Embryonic facial prominence (tissue), 1 donor: ENCODE data around the gene CCDC63.
A peak's percentile ranks its signal among the peaks of the same experiment; 100 is the strongest.

Source experiments
- DNase-seq: peaks from one replicate; pipeline ENCODE4 v3.0.0-alpha.2; 2016; ENCODE audit errors: extremely low spot score

CCDC63 gene

GRCh38 chr12:110846615-110847566 lies at the start of gene CCDC63:
Gene CCDC63, plus strand, starts transcription at chr12:110846987. Its CDS starts 5,968 bp downstream, at chr12:110852955.
- no peak for DNase-seq

DNA sequence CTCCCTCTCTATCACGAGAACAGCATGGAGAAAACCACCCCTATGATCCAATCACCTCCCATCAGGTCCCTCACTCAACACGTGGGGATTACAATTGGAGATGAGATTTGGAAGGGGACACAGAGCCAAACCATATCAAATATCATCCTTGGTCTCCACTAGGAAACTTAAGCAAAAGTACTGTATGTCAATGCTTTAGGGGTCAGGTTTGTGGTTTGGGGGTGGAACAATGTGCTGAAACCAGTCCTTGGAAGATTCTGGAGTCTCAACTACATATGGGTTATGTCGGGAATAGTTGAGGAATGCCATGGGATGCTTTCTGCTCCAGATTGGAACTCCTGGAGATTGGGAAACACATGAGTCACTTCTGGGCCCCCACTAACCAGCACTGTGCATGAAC lies 48.3 kb upstream of the CCDC63 start:
- DNase-seq: no peak

DNA sequence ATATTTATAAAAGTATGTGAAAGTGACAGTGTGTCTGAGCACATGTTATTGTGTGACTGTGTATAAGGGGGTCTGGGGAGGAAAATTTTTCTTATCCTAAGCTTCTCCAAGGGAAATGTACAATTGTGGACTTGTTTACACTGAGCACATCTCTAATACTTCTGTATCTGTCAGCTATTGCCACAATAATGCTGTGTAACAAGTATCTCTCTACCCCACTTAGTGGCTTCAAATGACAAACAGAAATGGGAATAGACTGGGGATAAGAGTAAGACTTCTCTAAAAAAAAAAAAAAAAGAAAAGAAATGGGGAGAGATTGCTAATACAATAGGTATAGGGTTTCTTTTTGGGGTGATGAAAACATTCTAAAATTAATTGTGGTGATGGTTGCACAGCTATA lies 44.3 kb upstream of the CCDC63 start:
- no peak for DNase-seq

DNA sequence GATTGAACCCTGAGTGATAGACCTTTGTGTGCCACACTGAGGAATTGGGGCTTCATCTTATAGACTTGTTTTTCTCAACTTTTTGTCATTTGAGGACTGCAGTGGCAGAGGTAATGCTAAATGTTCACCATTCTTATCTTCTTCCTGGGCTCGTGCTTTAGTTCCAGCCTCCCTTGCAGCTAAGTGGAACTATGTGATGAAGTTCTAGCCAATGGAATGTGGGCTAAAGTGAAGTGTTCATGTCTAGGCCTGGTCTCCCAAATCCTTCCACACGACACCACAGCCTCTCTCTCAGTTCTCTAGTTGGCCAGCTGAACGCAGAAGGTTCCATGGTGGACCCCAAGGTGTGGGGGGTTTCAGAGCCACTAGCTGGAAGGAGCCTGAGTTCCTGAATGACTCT lies 42.4 kb upstream of the CCDC63 start:
- no peak for DNase-seq

DNA sequence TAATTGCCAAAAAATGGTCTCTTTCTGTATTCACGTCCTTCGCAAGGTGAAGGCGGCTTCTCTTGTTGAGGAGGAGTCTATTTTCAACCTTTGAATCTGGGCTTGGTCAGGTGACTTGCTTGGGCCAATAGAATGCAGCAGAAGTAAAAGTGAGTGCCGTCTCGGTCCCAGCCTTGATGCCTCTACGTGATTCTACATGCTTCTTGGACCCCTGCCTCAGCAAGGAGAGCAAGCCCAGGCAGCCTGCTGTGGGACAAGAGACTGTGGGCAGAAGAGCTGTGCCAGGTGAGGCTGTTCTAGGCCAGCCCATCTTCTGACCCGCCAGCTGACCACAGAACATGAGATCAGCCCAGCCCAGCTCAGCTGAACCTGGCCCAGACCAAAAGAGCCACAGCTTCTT lies 39.1 kb upstream of the CCDC63 start:
- DNase-seq: no peak

- DNase-seq: no peak
Measured at GRCh38 chr12:110809149-110809548, 37.6 kb upstream of the CCDC63 start.

DNA sequence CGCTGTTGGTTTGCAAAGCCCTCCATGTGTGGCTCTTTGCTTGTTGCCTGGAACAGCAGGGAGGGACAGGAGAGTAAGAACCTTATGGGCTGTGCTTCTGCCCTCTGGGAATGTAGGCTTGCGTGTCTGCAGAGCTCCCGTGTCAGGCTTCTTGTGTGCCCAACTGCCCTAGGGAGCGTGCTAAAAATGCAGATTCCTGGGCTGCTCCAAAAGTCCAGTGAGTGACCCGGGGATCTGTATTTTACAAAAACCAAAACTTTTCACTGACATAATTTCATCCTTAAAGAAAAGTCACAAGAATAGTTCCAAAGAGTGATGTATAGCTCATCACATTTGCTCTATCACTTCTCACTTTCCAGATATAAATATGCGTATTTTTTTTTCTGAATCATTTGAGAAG lies 34.8 kb upstream of the CCDC63 start:
- no peak for DNase-seq

DNA sequence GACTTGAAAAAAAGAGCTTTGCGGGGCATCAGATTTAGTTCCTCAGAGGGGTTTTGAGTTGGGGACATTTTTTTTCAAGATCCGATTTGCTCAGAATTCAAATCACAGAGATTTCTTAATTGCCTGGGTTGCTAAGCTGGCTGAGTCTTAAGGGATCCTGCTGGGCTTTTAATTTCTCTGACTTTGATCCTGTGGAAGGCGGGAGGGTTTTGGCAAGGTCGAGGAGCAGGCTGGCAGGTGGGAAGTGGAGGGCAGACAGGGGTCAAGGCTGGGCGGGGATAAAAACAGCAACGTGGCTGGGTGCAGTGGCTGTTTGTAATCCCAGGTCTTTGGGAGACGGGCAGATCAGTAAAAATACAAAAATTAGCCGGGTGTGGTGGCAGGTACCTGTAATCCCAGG lies 33.5 kb upstream of the CCDC63 start:
- no peak for DNase-seq

- DNase-seq: no peak
Measured at GRCh38 chr12:110813756-110814155, 33.0 kb upstream of the CCDC63 start.

GRCh38 chr12:110816248-110816647 lies 30.5 kb upstream of the CCDC63 start:
- no peak for DNase-seq

DNA sequence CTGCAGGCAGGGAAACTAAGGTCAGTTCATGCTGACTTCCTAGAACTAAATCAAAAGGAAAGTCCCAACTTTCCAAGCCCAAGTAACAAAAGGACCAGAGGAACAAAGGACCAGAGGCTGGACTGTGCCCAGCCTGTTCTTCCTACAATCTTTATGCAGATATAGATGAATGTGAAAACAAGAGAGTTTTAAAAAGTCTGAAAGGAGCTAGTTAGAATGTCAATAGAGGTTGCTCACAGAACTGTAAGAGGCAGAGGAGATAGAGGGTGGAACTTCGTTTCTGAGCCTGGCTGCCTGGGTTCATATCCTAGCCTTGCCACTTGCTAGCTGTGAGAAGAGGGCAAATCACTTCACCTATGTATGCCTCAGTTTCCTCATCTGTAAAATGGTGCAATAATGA lies 30.0 kb upstream of the CCDC63 start:
- no peak for DNase-seq

DNA sequence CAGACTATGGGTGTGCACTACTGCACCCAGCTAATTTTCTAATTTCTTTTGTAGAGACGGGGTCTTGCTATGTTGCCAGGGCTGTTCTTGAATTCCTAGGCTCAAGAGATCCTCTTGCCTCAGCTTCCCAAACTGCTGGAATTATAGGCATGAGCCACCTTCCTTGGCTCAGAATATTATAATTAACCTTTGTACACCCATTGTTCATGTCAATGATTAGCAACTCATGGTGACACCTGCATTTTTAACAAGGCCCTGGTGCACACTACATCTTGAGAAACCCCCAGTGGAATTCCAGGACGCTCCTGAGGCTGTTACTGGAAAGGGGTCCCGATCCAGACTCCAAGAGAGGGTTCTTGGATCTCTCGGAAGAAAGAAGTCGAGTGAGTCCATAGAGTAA lies 28.3 kb upstream of the CCDC63 start:
- DNase-seq: no peak

- DNase-seq: no peak
Measured at GRCh38 chr12:110819150-110819549, 27.6 kb upstream of the CCDC63 start.

GRCh38 chr12:110819646-110820045 lies 27.1 kb upstream of the CCDC63 start:
- DNase-seq: no peak

DNA sequence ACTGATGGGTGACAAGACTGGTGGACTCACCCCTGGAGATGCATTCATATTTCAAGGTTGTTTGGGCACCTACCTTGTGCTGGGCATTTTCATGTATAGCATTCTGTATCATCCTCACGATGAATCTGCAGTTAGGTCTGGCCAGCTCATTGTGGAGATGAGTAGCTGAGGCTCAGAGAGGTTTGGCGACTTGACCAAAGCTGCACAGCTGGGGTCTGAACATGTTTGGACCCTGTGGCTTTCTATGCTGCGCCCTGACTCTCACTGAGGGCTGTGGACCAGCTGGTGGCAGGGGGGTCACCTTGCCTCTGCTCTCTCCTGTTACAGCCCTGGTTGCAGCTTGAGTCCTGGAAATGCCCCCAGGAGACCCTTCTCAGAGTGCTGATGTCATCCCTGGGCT lies 24.9 kb upstream of the CCDC63 start:
- no peak for DNase-seq

DNA sequence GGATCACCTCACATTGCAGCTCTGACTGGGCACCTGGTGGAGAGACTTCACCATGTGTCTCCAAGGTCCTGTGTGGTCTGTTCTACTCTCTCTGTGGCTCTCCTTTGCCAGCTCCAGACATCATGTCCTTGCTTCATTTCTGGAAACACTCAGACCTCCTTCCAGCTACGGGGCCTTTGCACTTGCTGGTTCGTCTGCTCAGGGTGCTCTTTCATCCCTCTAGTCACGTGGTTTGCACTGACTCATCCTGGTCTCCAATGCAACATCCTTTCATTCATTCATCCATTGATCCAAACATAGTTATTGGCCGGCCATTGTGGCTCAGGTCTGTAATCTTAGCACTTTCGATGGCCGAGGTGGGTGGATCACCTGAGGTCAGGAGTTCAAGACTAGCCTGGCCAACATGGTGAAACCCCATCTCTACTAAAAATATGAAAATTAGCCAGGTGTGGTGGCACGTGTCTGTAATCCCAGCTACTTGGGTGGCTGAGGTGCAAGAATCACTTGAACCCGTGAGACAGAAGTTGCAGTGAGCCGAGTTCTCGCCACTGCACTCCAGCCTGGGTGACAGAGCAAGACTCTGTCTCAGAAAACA lies 23.9 kb upstream of the CCDC63 start:
- DNase-seq: no peak

DNA sequence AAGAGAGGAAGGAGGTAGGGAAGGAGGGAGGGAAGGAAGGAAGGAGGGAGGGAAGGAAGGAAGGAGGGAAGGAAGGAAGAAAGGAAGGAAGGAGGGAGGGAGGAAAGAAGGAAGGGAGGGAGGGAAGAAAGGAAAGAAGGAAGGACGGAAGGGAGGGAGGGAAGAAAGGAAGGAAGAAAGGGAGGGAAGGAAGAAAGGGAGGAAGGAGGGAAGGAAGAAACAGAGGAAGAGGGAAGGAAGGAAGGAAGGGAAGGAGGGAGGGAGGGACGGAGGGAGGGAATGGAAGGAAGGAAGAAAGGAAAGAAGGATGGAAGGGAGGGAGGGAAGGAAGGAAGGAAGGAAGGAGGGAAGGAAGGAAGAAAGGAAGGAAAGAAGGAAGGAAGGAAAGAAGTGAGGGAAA lies 22.4 kb upstream of the CCDC63 start:
- DNase-seq: no peak

DNA sequence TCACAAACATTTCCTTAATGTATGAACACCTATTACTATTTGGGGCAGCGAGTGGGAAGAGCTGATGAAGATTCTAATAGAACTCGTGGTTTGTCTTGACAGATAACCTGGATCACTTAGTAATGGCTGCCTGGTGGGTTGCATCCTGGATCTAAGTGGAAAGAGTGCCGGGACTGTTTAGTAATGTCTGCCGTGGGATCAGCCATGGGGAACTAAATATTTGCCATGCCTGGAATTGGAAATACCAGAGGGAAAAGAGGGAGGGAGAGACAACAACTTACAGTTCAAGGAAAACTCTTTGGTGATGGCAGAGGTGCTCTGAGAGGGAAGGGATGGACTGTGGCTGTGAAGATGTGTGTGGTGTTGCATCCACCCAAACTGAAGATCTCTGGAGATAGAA lies 21.3 kb upstream of the CCDC63 start:
- no peak for DNase-seq

GRCh38 chr12:110826592-110827200 lies 20.1 kb upstream of the CCDC63 start:
- DNase-seq: peak; percentile 46

GRCh38 chr12:110829308-110829707 lies 17.5 kb upstream of the CCDC63 start:
- no peak for DNase-seq

GRCh38 chr12:110836291-110836690 lies 10.5 kb upstream of the CCDC63 start:
- no peak for DNase-seq

GRCh38 chr12:110841007-110841406 lies 5.8 kb upstream of the CCDC63 start:
- no peak for DNase-seq

- no peak for DNase-seq
Measured at GRCh38 chr12:110844131-110844530, 2.7 kb upstream of the CCDC63 start.
